ENCODE measurements around the gene CTCF. TPM values are rescaled to one million over a fixed set of nuclear protein-coding genes. Genes with fewer than 3 reads are reported as not detected.

CTCF gene
- total RNA-seq, 3 donors from 2014 or later (not counting 1 experiment from before 2014, with no cell fraction given) = 61.4 to 76.7 (median 63.6) TPM

GRCh38 chr16:67648088-67648763 is 85.9 kb downstream of the CTCF start:
- no peak overlapping the region for H3K4me3 ChIP-seq (ENCODE audit: low read length)
- TF ChIP-seq CTCF (IDR thresholded peaks at IDR 0.05) = no peak
- DNase-seq (no peak), ATAC-seq (no peak)
- peaks cover 48% of the 10 kb centered on the region for H3K36me3 ChIP-seq (ENCODE audit: control insufficient read depth, insufficient read depth, low read length)
- Mint-ChIP-seq H3K36me3 (no peaks in the 10 kb centered on the region), H3K4me3 (no peak overlapping the region), H3K27me3 (ENCODE audit: low read depth in 2 of 2) (no peaks in the 10 kb centered on the region), H3K9me3 (no peaks in the 10 kb centered on the region), H3K4me1 (no peaks in the 10 kb centered on the region), H3K27ac (no peak overlapping the region)
- H3K9me3 ChIP-seq (ENCODE audit: control insufficient read depth, insufficient read depth, low read length) = no peaks in the 10 kb centered on the region
- 95% methylated on average over 65 of the region's 65 CpGs for WGBS (ENCODE audit: insufficient coverage)
- no peaks in the 10 kb centered on the region for H3K27me3 ChIP-seq (ENCODE audit: control insufficient read depth, insufficient read depth, low read length)
- intact Hi-C loops (cut with micrococcal nuclease) = no loop called here
- no peak overlapping the region for H3K27ac ChIP-seq (ENCODE audit: low read length)
- peaks cover 22% of the 10 kb centered on the region for H3K4me1 ChIP-seq (ENCODE audit: control insufficient read depth, insufficient read depth, low read length)

- Histone ChIP-seq H3K27me3 (ENCODE audit: control insufficient read depth, insufficient read depth, low read length) (no peaks in the 10 kb centered on the region), H3K9me3 (ENCODE audit: control insufficient read depth, insufficient read depth, low read length) (no peaks in the 10 kb centered on the region), H3K36me3 (ENCODE audit: control insufficient read depth, insufficient read depth, low read length) (peaks cover 48% of the 10 kb centered on the region), H3K27ac (ENCODE audit: low read length) (no peak overlapping the region), H3K4me1 (ENCODE audit: control insufficient read depth, insufficient read depth, low read length) (peaks cover 22% of the 10 kb centered on the region), H3K4me3 (ENCODE audit: low read length) (no peak overlapping the region)
- intact Hi-C loops (cut with micrococcal nuclease) = no loop called here
- Mint-ChIP-seq H3K9me3 (no peaks in the 10 kb centered on the region), H3K4me3 (no peak overlapping the region), H3K27me3 (ENCODE audit: low read depth in 2 of 2) (no peaks in the 10 kb centered on the region), H3K4me1 (no peaks in the 10 kb centered on the region), H3K27ac (no peak overlapping the region), H3K36me3 (no peaks in the 10 kb centered on the region)
- no peak for TF ChIP-seq CTCF (IDR thresholded peaks at IDR 0.05)
- ATAC-seq (no peak), DNase-seq (no peak)
- WGBS (ENCODE audit: insufficient coverage) = 97% methylated on average over 35 of the region's 35 CpGs
Measured at GRCh38 chr16:67648764-67649407, 86.6 kb downstream of the CTCF start.

GRCh38 chr16:67649494-67649931 is 87.2 kb downstream of the CTCF start:
- H3K4me3 Mint-ChIP-seq = no peak overlapping the region
- TF ChIP-seq CTCF (IDR thresholded peaks at IDR 0.05) = no peak
- Histone ChIP-seq H3K4me3 (ENCODE audit: low read length) (no peak overlapping the region), H3K9me3 (ENCODE audit: control insufficient read depth, insufficient read depth, low read length) (no peaks in the 10 kb centered on the region), H3K4me1 (ENCODE audit: control insufficient read depth, insufficient read depth, low read length) (peaks cover 16% of the 10 kb centered on the region), H3K27me3 (ENCODE audit: control insufficient read depth, insufficient read depth, low read length) (no peaks in the 10 kb centered on the region), H3K36me3 (ENCODE audit: control insufficient read depth, insufficient read depth, low read length) (peaks cover 49% of the 10 kb centered on the region), H3K27ac (ENCODE audit: low read length) (no peak overlapping the region)
- intact Hi-C loops (cut with micrococcal nuclease) = no loop called here
- peaks cover 0 to under 1% of the 10 kb centered on the region in 2 donors for H3K4me1 Mint-ChIP-seq
- DNase-seq (no peak), ATAC-seq (no peak)
- 97% methylated on average over 34 of the region's 34 CpGs for WGBS (ENCODE audit: insufficient coverage)
- H3K9me3 Mint-ChIP-seq = no peaks in the 10 kb centered on the region
- no peak overlapping the region for H3K27ac Mint-ChIP-seq
- no peaks in the 10 kb centered on the region for H3K36me3 Mint-ChIP-seq
- no peaks in the 10 kb centered on the region for H3K27me3 Mint-ChIP-seq (ENCODE audit: low read depth in 2 of 2)
